HG03108 (cell line): ENCODE data around the gene SPON1.
"Not testable (repeated sequence)": the region's sequence is repeated elsewhere in the genome, so short reads cannot be mapped to it uniquely, and the experiment has no call there.

Source experiments
- ATAC-seq: cut with Tn5 transposase; IDR thresholded peaks from one replicate; pipeline ENCODE4 v1.9.1; 2021; ENCODE audit warnings: moderate library complexity; ENCODE audit not compliant: unreplicated experiment

The SPON1 gene

DNA sequence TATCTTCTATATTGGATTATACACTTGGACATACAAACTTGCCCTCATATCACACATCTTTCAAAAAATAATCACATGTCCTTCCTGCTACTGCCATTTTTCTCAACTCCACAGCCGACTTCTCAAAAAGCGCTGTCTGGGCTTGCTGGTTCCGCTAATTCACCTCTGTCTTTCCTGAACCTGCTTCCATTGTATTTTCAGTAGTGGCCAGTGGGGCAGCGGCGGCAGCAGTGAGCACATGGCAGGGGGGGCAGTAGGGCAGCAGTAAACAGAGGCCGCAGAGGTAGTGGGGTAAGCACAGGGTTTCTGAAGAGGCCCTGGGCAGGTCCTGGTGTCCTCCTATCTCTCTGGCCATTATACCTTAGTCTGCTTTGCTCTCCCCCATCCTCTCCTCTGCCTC, 270.1 kb downstream of the SPON1 start:
- ATAC-seq = no peak

DNA sequence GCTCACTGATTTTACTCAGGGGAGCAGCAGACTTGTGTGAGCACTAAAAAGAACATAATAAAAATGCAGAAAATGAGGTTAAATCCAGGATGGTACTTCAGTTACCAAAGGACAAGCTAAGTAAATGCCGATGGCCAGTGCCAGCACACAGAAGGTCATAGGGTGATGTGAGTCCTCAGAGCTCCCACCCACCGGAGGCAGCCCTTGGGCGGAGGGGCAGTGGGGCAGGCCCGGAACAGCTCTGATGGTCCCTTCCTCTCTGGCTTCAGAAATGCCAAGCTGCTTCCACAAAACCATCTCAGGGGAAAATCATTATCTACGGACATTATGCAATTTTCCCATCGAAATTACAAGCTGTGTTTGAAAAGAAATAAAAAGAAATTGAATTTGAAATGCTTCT, 271.9 kb downstream of the SPON1 start:
- no peak for ATAC-seq

DNA sequence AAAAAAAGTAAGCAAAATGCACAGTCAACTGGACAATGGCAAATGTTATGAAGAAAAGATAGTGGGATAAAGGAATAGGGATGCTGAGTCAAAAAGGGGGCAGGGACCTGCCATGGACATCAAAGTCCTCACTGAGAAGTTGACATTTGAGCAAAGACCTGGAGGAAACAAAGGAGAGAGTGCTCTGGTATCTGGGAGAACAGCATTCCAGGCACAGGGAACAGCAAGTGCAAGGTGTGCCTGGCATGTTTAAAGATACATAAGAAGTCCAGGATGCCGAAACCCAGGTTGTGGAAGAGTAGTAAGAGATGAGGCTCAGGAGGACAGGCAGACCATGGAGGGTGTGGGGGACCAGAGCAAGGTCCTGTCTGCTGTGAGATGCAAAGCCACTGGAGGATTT, 273.2 kb downstream of the SPON1 start:
- no peak for ATAC-seq

DNA sequence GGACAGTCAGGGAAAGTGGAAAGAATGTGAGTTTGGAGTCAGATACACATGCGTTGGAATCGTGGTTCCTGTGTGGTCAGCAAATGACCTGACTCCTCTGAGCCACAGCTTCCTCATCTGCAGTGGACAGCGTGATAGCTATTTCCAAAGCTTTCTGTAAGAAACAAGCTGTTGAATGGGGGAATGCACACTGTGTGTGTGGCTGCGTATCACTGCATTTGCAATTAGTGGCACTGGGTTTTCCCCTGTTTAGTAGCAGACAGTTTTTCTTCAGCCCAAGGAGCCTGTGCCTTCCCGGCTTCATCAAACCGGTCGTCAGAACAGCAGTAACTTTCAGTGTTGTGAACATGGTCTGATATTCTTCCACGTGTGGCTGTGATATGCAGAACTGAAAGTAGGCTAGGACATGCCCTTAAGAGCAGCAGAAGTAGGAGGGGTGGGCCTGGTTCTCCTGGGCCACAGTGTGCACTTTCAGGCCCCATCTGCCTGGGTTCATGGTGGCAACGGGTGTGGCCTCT, 275.0 kb downstream of the SPON1 start:
- ATAC-seq = peak; percentile 96

DNA sequence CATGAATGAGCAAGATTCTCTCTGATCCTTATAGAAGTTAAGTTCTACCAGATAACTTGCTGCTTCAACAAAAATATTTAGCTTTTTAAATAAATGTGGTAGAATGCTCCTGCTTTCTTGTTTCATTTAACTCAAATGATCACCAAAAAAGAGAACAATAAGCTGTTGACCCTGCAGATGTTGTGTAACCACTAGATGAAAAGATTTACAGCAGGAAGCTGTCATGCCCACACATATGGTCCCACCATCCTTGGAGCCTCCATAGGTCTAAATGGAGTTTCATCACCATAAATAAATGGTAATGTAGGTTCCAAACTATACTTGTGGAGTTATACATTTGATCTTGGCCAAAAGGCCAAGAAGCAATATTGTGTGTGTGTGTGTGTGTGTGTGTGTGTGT, 277.7 kb downstream of the SPON1 start:
- no peak for ATAC-seq

DNA sequence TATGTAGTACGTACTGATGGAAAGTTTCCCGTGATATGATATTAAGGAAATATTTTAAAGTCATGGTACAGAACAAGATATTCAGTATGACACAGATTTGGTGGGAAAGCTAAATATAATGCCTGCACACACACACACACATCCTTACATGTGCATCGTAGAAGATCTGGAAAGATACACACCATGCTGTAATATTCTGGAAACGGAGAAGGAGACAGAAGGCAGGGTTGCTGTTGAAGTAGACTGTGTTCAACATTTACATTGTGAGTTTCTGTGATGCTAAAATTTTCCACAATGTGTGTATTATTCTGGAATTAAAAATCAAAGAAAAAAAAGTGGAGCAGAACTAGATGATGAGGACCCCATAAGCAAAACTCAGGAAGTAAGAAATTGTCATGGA, 278.4 kb downstream of the SPON1 start:
- no peak for ATAC-seq

DNA sequence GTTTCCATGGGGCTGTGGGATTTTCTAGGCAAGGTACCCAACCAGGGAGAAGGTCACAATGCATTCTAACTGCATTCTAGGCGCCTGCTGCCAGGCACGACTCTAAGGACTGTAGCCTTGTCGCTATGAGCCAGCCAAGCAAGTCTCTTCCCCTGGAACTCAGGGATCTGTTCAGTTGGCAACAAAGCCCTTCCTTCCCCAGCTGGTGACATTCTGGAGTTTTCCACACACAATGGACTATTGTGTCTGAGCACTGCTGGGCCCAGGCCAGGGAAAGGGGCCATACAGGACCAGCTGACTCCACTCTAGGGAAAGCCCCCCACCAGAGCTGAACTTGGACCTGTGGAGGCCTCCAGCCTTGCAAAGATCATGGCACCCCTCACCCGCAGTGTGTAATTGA, 279.7 kb downstream of the SPON1 start:
- ATAC-seq = no peak

DNA sequence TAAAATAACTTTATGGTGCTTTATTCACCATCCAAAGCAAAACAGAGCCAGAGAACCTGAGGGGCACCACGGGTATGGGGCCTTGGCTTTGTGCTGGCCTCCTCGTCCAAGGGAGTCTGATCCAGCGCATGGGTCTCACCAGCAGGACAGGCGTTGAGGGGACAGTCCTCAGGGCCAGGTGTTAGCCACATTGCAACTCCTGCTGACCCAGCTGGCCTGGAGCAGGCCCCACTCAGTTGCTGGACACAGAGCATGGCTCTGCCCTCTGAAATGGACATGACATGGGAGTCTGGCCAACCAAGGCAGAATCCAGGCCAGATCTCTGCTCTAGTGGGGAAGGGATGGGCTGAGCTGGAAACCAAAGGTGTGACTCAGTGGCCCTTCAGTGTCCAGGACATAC, 280.2 kb downstream of the SPON1 start:
- no peak for ATAC-seq

DNA sequence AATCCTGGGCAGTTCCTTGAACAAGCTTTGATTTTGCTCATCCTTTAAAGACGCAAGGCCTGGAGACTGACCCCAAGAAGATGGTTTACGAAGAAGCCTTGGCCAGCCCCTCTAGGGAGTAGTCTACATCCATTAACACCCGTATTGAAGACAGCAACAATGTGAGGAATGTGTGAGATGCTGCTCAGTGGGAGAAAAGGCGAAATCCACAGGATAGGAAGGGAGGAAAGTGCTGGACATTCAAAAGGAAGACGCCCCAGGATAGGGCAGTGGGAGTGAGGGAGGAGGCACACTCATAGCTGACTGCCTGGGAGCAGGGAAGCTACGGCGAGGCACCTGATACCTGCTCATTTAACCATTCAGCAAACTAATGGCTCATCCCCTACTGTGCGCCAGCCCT, 282.4 kb downstream of the SPON1 start:
- ATAC-seq = no peak

DNA sequence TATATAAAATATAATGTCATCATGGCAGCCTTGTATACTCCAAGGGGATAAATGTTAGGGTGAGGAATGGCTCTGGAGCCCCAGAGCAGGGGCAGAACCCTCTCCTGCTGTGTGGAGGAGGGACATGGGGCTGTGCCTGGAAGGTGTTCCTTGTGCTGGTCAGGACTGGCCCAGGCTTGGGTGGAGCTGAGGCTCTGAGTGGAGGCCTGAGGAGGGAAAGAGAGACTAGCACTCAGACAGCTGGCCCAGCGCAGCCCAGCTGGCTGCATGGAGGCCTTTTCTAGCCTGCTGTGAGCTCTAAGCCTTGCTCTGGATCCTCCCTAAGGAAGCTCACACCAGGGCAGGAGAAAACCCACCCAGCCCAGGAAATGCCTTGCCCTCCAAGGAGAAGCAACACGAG, 282.9 kb downstream of the SPON1 start:
- ATAC-seq = no peak

DNA sequence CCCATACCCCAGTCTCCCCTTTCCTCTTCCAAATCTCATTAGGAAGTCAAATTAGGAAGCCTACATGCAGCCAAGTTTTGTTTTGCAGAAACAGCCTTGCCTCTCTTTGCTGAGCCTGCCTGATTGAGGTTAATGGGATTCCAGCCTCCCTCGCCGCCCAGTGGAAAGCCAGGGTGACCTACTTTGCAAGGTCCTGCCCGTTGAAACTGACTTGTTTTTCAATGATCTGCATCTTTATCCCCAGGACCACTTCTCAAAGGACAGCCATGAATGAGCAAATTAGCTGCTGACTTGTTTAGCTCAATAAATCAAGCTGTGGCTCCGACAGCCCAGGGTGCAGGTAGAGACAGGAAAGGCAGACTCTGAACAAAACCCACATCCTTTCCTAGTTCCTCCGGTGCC, 286.1 kb downstream of the SPON1 start:
- no peak for ATAC-seq

DNA sequence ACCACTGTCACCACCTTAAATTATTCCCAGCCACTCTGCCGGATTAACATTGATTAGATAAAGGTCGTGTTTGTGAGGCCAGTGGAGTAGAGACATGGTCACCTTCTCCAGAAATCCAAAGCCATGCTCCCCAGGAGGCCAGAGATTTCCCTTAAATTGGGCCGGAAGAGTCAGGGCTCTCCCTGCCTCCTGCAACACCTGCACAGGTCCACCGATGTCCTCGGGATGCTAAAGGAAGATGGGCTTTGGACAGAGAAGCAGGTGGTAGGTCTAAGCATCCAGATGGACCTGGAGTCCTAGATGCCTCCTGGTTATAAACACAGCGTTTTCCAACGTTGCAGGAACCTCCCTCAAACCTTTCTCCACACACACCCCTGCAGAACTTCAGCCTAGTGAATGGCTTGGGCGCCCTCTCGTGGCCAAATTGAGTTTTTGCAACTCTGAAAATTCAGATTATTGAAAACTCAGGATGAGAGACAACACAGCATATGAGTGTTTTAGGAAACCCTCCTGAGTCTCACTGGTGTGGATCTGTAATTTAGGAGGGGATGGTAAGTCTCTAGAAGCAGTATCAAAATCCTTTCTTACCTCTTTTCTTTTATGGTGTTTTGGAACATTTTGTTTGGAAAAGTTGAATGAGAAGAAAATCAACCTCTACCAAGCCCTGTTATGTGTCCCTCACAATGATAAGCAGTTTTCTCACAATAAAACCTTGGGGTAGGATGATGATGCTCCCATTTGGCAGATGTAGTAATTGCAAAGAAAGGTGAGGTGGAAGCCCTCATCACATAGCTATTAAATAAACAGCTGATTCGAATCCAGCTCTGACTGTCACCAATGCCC, 286.8 kb downstream of the SPON1 start:
- no peak for ATAC-seq

DNA sequence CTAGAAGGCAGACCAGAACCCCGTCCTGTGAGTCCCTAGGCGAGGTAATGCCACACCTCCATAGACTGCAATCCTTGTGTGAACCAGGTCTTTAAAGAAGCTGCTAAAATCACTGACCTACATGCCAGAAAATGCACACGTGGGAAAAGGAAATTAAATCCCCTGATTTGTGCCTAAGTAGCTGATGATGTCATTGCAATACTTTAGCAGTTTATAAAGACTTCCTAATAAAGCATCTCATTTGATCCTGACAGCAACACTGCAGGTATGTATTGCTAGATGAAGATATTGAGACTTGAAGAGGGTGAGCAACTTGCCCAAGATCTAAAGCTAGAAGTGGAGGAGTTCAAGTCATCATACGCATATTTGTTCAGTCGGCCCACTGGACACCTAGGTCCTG, 289.2 kb downstream of the SPON1 start:
- ATAC-seq = no peak

DNA sequence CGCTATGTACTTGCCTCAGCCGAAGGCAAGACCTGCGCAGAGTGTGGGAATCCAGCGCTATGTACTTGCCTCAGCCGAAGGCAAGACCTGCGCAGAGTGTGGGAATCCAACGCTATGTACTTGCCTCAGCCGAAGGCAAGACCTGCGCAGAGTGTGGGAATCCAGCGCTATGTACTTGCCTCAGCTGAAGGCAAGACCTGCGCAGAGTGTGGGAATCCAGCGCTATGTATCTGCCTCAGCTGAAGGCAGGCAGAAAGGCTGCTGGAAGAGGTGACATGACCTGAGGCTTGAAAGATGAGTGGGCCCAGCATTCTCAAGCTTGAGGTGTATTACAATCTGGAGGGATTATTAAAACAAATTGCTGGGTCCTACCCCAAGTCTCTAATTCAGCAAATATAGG, 290.0 kb downstream of the SPON1 start:
- not testable (repeated sequence) for ATAC-seq

DNA sequence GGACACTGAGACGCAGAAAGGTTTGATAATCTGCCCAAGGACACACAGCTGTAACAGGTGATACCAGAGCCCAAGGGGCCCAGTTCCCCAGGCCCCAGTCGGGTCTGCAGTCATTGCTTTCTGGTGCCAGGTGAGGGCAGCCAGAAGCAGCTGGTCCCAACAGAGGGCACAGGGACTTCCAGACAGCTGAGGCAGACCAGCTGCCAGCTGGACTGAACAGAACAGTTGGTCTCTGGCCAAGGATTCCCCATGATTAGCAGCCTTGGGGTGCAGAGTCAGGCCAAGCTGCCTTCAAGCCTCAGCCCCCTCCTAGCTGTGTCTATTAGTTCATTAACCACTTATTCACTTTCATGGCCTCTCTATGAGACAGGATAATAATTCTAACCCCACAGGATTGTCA, 290.9 kb downstream of the SPON1 start:
- no peak for ATAC-seq

DNA sequence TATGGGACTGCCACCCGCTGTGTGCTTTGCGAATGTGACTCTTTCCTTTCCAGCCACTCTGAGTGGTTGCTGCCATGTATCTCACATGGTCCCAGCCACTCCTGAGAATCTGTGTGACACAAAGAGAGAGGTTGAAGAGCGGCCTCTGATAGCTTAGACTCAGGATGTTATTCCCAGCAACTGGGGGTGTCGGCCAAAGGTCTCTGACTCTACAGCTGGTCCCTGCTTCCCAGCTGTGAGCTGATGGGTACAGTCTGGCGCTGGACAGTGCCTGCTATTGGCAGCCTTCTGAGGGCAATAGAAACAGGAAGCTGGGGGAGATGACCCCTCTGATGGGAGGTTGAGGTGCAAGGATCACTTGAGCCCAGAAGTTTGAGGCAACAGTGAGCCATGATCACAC, 291.3 kb downstream of the SPON1 start:
- no peak for ATAC-seq

DNA sequence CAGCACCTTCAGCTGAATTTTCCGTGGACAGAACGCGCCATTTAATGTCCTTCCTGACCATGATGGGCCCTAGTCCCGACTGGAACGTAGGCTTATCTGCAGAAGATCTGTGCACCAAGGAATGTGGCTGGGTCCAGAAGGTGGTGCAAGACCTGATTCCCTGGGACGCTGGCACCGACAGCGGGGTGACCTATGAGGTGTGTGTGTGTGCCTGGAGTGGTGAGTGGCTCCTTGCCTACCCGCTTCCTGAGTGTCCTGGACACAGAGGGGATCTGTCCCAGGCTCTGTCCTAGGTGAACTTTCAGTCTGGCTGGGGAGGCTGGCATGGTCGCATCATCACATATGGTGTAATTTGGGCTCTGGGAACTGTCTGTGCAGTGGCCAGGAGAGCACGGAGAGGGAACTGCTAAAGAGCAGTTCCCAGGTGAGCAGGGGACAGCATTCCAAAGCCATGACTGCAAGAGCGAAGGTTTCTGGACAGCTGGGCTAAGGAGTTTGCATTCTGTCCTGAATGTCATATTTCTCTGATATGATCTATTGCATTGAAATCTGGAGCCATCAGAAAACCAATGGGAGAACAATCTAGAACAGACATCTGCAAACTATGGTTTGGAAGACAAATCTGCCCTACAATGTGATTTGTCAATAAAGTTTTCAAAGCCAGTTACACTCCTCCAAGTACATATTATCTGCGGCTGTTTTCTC, 292.2 kb downstream of the SPON1 start:
- ATAC-seq = no peak

DNA sequence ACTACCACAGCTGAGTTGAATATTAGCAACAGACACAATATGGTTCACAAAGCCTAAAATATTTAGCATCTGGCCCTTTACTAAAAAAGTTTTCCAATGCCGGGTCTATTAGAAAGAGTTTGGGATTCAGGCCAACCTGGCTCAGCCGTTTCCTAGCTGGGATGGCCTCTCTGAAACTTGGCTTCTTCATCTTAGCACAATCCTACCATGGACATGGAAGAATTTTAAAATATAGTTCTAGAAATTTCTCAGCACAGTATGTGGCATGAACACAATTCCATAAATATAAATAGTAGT, 292.7 kb downstream of the SPON1 start:
- ATAC-seq = no peak

DNA sequence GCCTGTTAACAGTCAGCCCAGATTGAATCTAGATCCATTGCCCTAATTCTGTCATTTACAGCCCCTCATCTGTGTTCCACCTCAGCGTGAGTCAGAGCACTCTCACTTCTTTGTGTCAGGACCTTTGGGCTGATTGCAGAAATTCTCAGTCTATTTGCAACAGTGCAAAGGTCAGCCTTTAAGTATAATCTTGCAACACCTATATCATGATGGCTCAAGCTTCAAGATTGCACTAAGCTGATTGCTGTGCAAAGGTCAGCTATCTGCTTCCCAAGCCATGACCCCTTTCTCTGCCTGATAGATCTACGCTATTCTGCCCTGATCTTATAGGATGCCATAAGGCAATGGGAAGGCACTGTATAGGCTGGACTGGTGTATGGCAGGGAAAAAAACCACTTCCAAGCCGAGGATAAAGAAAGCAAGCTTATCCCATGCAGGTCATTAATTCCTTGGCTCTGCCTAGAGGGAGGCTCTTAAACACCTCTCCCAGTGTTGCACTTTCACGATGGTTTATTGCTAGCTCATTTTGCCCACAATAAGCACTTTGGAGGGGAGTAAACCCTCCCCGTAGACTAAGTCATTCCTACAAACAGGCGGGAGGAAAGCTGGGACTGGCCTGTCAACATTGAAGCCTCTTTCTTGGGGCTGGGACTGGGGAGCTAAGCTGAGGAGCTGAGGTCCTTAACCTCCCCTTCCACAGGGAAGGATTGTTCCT, 295.9 kb downstream of the SPON1 start:
- ATAC-seq = no peak

DNA sequence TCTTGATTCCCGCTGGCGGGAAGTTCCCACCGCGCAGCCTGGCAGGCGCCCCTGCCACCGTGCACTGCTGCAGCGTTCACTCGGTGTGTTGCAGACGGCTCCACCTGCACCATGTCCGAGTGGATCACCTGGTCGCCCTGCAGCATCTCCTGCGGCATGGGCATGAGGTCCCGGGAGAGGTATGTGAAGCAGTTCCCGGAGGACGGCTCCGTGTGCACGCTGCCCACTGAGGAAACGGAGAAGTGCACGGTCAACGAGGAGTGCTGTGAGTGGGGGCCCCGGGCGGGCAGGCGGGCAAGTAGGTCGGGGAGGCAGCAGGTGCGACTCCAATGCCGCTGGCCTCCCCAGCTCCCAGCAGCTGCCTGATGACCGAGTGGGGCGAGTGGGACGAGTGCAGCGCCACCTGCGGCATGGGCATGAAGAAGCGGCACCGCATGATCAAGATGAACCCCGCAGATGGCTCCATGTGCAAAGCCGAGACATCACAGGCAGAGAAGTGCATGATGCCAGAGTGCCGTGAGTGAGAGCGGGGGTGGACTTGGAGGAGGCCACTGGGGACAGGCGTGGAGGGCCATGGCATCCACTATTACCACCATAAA, 296.8 kb downstream of the SPON1 start:
- no peak for ATAC-seq

DNA sequence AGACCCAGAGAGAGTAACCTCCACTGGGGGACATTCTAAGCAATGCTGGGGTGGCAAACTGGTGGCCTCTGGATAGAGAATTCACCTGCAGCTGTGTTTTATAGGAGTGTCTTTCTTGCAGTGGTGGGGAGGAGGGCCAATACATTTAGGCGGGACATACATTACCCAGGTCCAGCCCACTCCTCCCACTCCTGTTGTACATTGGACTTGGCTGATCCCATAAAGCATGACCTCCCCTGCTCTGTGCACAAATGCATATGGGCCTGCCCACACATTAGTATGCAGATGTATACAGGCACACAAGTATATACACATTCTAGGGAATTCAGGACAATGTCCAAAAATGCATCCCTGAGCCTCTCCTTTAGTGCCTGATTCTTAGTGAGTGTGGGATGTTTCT, 297.4 kb downstream of the SPON1 start:
- ATAC-seq = no peak

DNA sequence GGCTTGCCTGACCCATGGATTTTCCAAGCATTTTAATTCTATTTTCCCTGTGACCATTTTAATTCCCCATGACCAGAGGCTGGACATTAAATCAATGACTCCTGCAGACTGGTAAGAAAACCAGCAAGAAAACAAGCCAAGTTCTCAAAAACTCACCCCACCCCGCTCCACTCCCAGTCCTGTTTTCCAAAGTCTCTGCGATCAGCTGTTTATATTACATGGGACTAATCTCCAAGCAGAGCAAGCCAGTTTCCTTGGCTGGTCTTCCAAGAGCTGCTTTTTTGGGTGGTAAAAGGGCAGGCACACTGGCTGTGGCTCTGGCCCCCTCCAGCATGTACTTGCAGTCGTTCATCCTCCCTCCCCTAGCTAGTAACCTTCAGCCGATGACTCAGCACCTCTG, 298.5 kb downstream of the SPON1 start:
- ATAC-seq = no peak
